WTC11 (cell line): ENCODE data around the gene ATG101.

Source experiments
- AFF4 ChIP-seq: sonication (generic); formaldehyde crosslinking; IDR thresholded peaks from 2 replicates; pipeline ENCODE4 v1.8.1; 2023; ENCODE audit warnings: mild to moderate bottlenecking, missing genetic modification reagents, borderline replicate concordance
- ATF2 ChIP-seq: sonication (generic); formaldehyde crosslinking; IDR thresholded peaks from 2 replicates; pipeline ENCODE4 v1.8.1; 2022; ENCODE audit warnings: low read depth, missing genetic modification reagents, borderline replicate concordance
- CBFB ChIP-seq: sonication (generic); formaldehyde crosslinking; IDR thresholded peaks from 2 replicates; pipeline ENCODE4 v1.8.1; 2022; ENCODE audit warnings: mild to moderate bottlenecking, low read depth, missing genetic modification reagents
- CREB1 ChIP-seq: sonication (generic); formaldehyde crosslinking; IDR thresholded peaks from 2 replicates; pipeline ENCODE4 v1.8.0; 2023; ENCODE audit warnings: mild to moderate bottlenecking, missing genetic modification reagents
- CREM ChIP-seq: sonication (generic); formaldehyde crosslinking; IDR thresholded peaks from 2 replicates; pipeline ENCODE4 v1.8.1; 2022; ENCODE audit warnings: mild to moderate bottlenecking, missing genetic modification reagents, moderate library complexity
- CTCF ChIP-seq: fragments of 200-600 bp; IDR thresholded peaks from 2 replicates; pipeline ENCODE4 v1.8.0; 2022; ENCODE audit warnings: antibody characterized with exemption
- E2F5 ChIP-seq: sonication (generic); formaldehyde crosslinking; IDR thresholded peaks from 2 replicates; pipeline ENCODE4 v1.8.1; 2022; ENCODE audit warnings: mild to moderate bottlenecking, moderate library complexity, missing genetic modification reagents
- ETV6 ChIP-seq: sonication (generic); formaldehyde crosslinking; IDR thresholded peaks from 2 replicates; pipeline ENCODE4 v1.8.1; 2022; ENCODE audit warnings: mild to moderate bottlenecking, missing genetic modification reagents
- GRHL2 ChIP-seq: fragments of 250-450 bp; sonication (Bioruptor Pico); IDR thresholded peaks from 2 replicates; pipeline ENCODE4 v1.8.0; 2022; ENCODE audit warnings: mild to moderate bottlenecking, moderate library complexity; ENCODE audit not compliant: insufficient replicate concordance, severe bottlenecking
- IRF1 ChIP-seq: sonication (generic); formaldehyde crosslinking; IDR thresholded peaks from 2 replicates; pipeline ENCODE4 v1.8.0; 2023; ENCODE audit warnings: missing genetic modification reagents
- NFYB ChIP-seq: sonication (generic); formaldehyde crosslinking; conservative IDR thresholded peaks from 2 replicates; pipeline ENCODE4 v1.8.0; 2022; ENCODE audit warnings: low read depth, missing genetic modification reagents
- NR1H2 ChIP-seq: sonication (generic); formaldehyde crosslinking; IDR thresholded peaks from 2 replicates; pipeline ENCODE4 v1.9.0; 2021; ENCODE audit warnings: mild to moderate bottlenecking, moderate library complexity, missing genetic modification reagents

- TF ChIP-seq CTCF, result no peak
- TF ChIP-seq GRHL2 (CRISPR knock-in tag), result no peak
- no peak for TF ChIP-seq E2F5 (CRISPR knock-in tag)
- no peak for TF ChIP-seq ATF2 (CRISPR knock-in tag)
- no peak for TF ChIP-seq ETV6 (CRISPR knock-in tag)
- TF ChIP-seq NFYB (CRISPR knock-in tag), result no peak
- no peak for TF ChIP-seq CREB1 (CRISPR knock-in tag)
- TF ChIP-seq CBFB (CRISPR knock-in tag), result no peak
- no peak for TF ChIP-seq AFF4 (CRISPR knock-in tag)
- no peak for TF ChIP-seq NR1H2 (CRISPR knock-in tag)
- TF ChIP-seq CREM (CRISPR knock-in tag), result no peak
- TF ChIP-seq IRF1 (CRISPR knock-in tag), result no peak
Observed at GRCh38 chr12:52082026-52082668, 12.4 kb downstream of the ATG101 start.
